Smooth muscle cell (in vitro differentiated cells): ENCODE results near the gene SAE1. TPM values are rescaled to one million over a fixed set of nuclear protein-coding genes. Genes with fewer than 3 reads are reported as not detected.

ENCODE experiments used
- DNase-seq: peaks from one replicate; lab custom pipeline; 2025; ENCODE audit not compliant: unreplicated experiment; lab: John Stamatoyannopoulos, UW
- H2AFZ ChIP-seq: fragments of 200-600 bp; sonication (generic); 2 replicates; pipeline ENCODE4 v1.6.0; 2016; ENCODE audit warnings: antibody characterized with exemption, low read depth, mild to moderate bottlenecking
- H3F3A ChIP-seq: fragments of 200-600 bp; sonication (generic); 2 replicates; pipeline ENCODE4 v1.6.0; 2017; ENCODE audit warnings: antibody characterized with exemption, low read depth
- H3K27ac ChIP-seq: fragments of 200-600 bp; sonication (generic); 2 replicates; pipeline ENCODE4 v1.5.1; 2016; ENCODE audit warnings: low read depth, mild to moderate bottlenecking
- H3K27me3 ChIP-seq: fragments of 200-600 bp; sonication (generic); 2 replicates; pipeline ENCODE4 v1.6.1; 2016; ENCODE audit warnings: low read depth, mild to moderate bottlenecking
- H3K36me3 ChIP-seq: fragments of 200-600 bp; sonication (generic); 2 replicates; pipeline ENCODE4 v1.5.1; 2016; ENCODE audit warnings: low read depth
- H3K4me1 ChIP-seq: fragments of 200-600 bp; sonication (generic); 2 replicates; pipeline ENCODE4 v1.5.1; 2016; ENCODE audit warnings: low read depth
- H3K4me2 ChIP-seq: fragments of 200-600 bp; sonication (generic); 2 replicates; pipeline ENCODE4 v1.6.0; 2016; ENCODE audit warnings: mild to moderate bottlenecking
- H3K4me3 ChIP-seq: fragments of 200-600 bp; sonication (generic); 2 replicates; pipeline ENCODE4 v1.5.1; 2016; ENCODE audit warnings: mild to moderate bottlenecking
- H3K79me2 ChIP-seq: fragments of 200-600 bp; sonication (generic); 2 replicates; pipeline ENCODE4 v1.6.0; 2016; ENCODE audit warnings: low read depth, mild to moderate bottlenecking
- H3K9ac ChIP-seq: fragments of 200-600 bp; sonication (generic); 2 replicates; pipeline ENCODE4 v1.6.0; 2016; ENCODE audit warnings: low read depth
- H3K9me3 ChIP-seq: fragments of 200-600 bp; sonication (generic); replicated peaks from 2 replicates; pipeline ENCODE4 v1.5.1; 2016; ENCODE audit warnings: low read depth
- H4K20me1 ChIP-seq: fragments of 200-600 bp; sonication (generic); 2 replicates; pipeline ENCODE4 v1.6.0; 2016; ENCODE audit warnings: low read depth
- CTCF ChIP-seq: fragments of 200-600 bp; sonication (generic); IDR thresholded peaks from 2 replicates; pipeline ENCODE4 v1.5.1; 2017; ENCODE audit warnings: borderline replicate concordance, mild to moderate bottlenecking, antibody characterized with exemption; ENCODE audit not compliant: insufficient read depth, poor library complexity, severe bottlenecking
- WGBS: methylation state at CpG from one replicate; pipeline ENCODE4 v1.1.7; 2016; ENCODE audit warnings: low lambda C conversion rate; 5-methylcytosine and 5-hydroxymethylcytosine counted together
- polyA plus RNA-seq: library from polyadenylated mRNA; unstranded; fragments of >200 nt; fragmentation: Nextera tagmentation; extraction: Ambion mirVana; gene quantifications from 2 replicates; pipeline ENCODE4 v1.2.1, GENCODE V29; 2016
- total RNA-seq: library from RNA; depleted of rRNA; stranded (reverse); fragments of >200 nt; gene quantifications from 2 replicates; pipeline ENCODE4 v1.2.3, GENCODE V29; 2014

The SAE1 gene
- total and polyA plus RNA-seq, 2 experiments from 2014 or later, result 65.9 to 89.4 TPM

GRCh38 chr19:47157431-47158321, 27.0 kb downstream of the SAE1 start:
- Histone ChIP-seq H4K20me1 (peaks cover 23% of the 10 kb centered on the region), H3K4me1 (peaks cover 19% of the 10 kb centered on the region), H3K9me3 (no peaks in the 10 kb centered on the region), H3K9ac (no peak overlapping the region), H3F3A (peaks cover 12% of the 10 kb centered on the region), H3K36me3 (no peaks in the 10 kb centered on the region), H3K27me3 (no peaks in the 10 kb centered on the region), H3K4me3 (no peak overlapping the region), H3K4me2 (peak overlapping the region; percentile 75), H3K79me2 (peaks cover 3% of the 10 kb centered on the region), H3K27ac (peak overlapping the region; percentile 77), H2AFZ (no peak overlapping the region)
- TF ChIP-seq CTCF, result no peak
- no peak for DNase-seq
- 29% methylated on average over 10 of the region's 10 CpGs for WGBS

DNA sequence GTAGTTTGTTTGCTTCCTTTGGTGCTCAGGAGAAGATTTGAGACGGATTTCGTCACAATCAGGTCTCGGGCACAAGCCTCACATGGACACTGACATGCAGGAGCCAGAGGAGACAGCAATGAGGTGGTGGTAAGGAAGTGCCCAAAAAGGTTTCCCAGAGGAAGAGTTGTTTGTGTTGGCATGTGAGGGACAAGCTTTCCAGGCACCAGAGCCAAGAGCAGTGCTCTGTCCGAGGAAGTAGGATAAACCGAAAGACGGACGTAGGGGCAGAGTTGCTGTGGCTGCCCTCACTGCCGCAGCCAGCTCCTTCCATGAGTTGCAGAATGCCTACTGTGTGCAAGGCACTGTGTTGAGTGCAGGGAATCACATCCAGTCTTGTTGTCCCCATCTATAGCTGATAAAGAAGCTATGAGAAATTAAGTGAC, 27.7 kb downstream of the SAE1 start:
- H3K27me3 ChIP-seq, result no peaks in the 10 kb centered on the region
- H3K4me1 ChIP-seq, result peaks cover 19% of the 10 kb centered on the region
- no peak for TF ChIP-seq CTCF
- H3K79me2 ChIP-seq, result peaks cover 7% of the 10 kb centered on the region
- peaks cover 23% of the 10 kb centered on the region for H4K20me1 ChIP-seq
- no peaks in the 10 kb centered on the region for H3K9me3 ChIP-seq
- peak overlapping the region; percentile 75 for H3K4me2 ChIP-seq
- H2AFZ ChIP-seq, result no peak overlapping the region
- no peak overlapping the region for H3K9ac ChIP-seq
- H3K27ac ChIP-seq, result peak overlapping the region; percentile 77
- WGBS, result 94% methylated on average over 8 of the region's 8 CpGs
- peaks cover 12% of the 10 kb centered on the region for H3F3A ChIP-seq
- H3K36me3 ChIP-seq, result no peaks in the 10 kb centered on the region
- H3K4me3 ChIP-seq, result no peak overlapping the region
- no peak for DNase-seq

- no peak overlapping the region for H3K9ac ChIP-seq
- no peak overlapping the region for H2AFZ ChIP-seq
- no peak overlapping the region for H3K4me2 ChIP-seq
- no peak for DNase-seq
- no peaks in the 10 kb centered on the region for H3K36me3 ChIP-seq
- peaks cover 12% of the 10 kb centered on the region for H3K79me2 ChIP-seq
- 62% methylated on average over 7 of the region's 7 CpGs for WGBS
- peaks cover 23% of the 10 kb centered on the region for H4K20me1 ChIP-seq
- no peak for TF ChIP-seq CTCF
- no peak overlapping the region for H3K4me3 ChIP-seq
- H3K27me3 ChIP-seq, result no peaks in the 10 kb centered on the region
- H3K27ac ChIP-seq, result peak overlapping the region; percentile 38
- no peaks in the 10 kb centered on the region for H3K9me3 ChIP-seq
- peaks cover 12% of the 10 kb centered on the region for H3F3A ChIP-seq
- peaks cover 19% of the 10 kb centered on the region for H3K4me1 ChIP-seq
These were observed 28.4 kb downstream of the SAE1 start for GRCh38 chr19:47158879-47159503.
